ENCODE measurements around the gene TMED10. TPM values are rescaled to one million over a fixed set of nuclear protein-coding genes. Genes with fewer than 3 reads are reported as not detected.

Gene TMED10
- total RNA-seq, 1 donor from 2014 or later, result 303 TPM

DNA sequence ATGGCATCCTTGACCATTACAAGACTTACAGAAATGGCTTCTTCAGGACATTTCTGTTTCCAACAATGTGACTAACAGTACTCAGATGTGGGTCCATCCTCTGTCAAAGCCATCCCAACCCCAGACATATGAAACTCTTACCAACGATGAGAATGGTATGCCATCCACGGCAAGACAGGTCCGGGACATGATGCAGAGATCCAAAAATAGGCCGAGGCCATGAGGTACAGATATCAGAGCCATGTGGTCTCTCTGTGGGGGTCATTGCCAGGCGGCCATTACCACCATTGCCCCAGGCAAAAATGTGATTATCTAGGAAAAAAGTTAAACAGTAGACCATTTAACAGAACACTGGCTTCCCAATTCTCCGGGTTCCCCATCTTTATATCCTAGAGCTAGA lies 79.5 kb downstream of the TMED10 start:
- DNase-seq, result no peak

GRCh38 chr14:75095690-75096089 lies 80.7 kb downstream of the TMED10 start:
- Histone ChIP-seq H3K36me3 (peaks cover 99% of the 10 kb centered on the region), H3K4me1 (no peaks in the 10 kb centered on the region), H3K27ac (no peak overlapping the region), H3K27me3 (no peaks in the 10 kb centered on the region), H3K4me3 (no peak overlapping the region), H3K9me3 (no peaks in the 10 kb centered on the region)
- ATAC-seq (no peak), DNase-seq (no peak)
- no peak for TF ChIP-seq CTCF (IDR thresholded peaks at IDR 0.05)
- intact Hi-C loops (cut with DNase I), result no loop called here

More for the DNA sequence above, 79.5 kb downstream of the TMED10 start:
- no peak overlapping the region for H3K4me3 ChIP-seq
- no peak for ATAC-seq
- TF ChIP-seq CTCF (IDR thresholded peaks at IDR 0.05), result no peak
- H3K27ac ChIP-seq, result no peak overlapping the region
- intact Hi-C loops (cut with DNase I), result no loop called here
- no peaks in the 10 kb centered on the region for H3K4me1 ChIP-seq
- peaks cover 99% of the 10 kb centered on the region for H3K36me3 ChIP-seq
- no peaks in the 10 kb centered on the region for H3K27me3 ChIP-seq
- H3K9me3 ChIP-seq, result no peaks in the 10 kb centered on the region

DNA sequence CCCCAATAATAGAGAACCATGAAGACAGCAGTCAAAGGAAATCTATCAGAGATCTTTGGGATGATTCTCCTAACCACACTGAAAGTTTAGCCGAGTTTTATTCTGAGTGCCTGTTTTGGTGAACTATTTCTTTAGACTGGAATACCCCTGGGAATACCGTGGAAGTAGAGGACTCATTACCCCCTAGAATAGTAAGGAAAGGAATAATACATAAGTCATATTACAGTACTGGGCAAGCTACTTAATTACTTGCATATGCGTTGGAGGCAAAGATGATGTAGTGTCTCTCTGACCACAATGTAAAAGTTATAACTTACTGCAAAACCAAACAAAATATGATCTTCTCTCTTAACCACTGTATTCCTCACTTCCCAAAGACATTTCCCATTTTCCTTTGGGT lies 81.5 kb downstream of the TMED10 start:
- H3K36me3 ChIP-seq, result peaks cover 99% of the 10 kb centered on the region
- H3K27me3 ChIP-seq, result no peaks in the 10 kb centered on the region
- H3K9me3 ChIP-seq, result no peaks in the 10 kb centered on the region
- TF ChIP-seq CTCF (IDR thresholded peaks at IDR 0.05), result no peak
- intact Hi-C loops (cut with DNase I), result no loop called here
- H3K27ac ChIP-seq, result no peak overlapping the region
- ATAC-seq, result no peak
- no peak overlapping the region for H3K4me3 ChIP-seq
- DNase-seq, result no peak
- no peaks in the 10 kb centered on the region for H3K4me1 ChIP-seq

DNA sequence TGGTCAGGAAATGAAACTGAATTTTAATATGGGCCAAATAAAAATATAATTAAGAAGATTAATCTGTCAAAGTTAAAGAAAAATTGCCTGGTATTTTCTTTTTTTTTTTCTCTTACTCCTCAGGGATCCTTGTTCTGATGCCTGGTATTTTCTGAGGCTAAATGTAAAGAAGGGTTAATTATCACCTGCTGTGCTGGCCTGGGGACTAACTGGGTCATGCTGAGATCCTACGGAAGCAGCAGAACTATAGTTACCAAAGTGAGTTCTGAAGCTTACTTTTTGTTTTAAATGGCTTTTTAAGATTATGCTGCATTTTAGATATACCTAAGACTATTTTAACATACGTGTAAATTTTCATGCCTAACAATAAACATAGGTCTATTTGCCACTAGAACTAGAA lies 83.7 kb downstream of the TMED10 start:
- Histone ChIP-seq H3K4me1 (no peaks in the 10 kb centered on the region), H3K4me3 (no peak overlapping the region), H3K27me3 (no peaks in the 10 kb centered on the region), H3K9me3 (no peaks in the 10 kb centered on the region), H3K36me3 (peaks cover 86% of the 10 kb centered on the region), H3K27ac (no peak overlapping the region)
- DNase-seq (no peak), ATAC-seq (no peak)
- intact Hi-C loops (cut with DNase I), result no loop called here
- TF ChIP-seq CTCF (IDR thresholded peaks at IDR 0.05), result no peak

- no peak for TF ChIP-seq CTCF (IDR thresholded peaks at IDR 0.05)
- Histone ChIP-seq H3K27ac (no peak overlapping the region), H3K27me3 (no peaks in the 10 kb centered on the region), H3K36me3 (peaks cover 86% of the 10 kb centered on the region), H3K4me3 (no peak overlapping the region), H3K9me3 (no peaks in the 10 kb centered on the region), H3K4me1 (no peaks in the 10 kb centered on the region)
- DNase-seq, result no peak
- ATAC-seq, result no peak
- intact Hi-C loops (cut with DNase I), result no loop called here
These were observed 85.2 kb downstream of the TMED10 start for GRCh38 chr14:75091251-75091650.

DNA sequence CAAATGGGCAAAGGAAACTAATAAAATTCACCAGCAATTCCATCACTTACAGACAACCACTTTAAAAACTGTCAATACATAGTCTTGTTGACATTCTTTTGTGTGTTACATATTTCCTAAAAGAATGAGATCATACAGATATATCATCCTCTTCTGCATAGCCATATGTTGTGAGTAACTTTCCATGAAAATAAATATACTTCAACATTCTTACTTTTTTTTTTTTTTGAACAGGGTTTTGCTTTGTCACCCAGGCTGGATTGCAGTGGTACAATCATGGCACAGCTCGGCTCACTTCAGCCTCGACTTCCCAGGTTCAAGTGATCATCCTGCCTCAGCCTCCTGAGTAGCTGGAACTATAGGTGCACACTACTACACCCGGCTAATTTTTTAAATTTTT lies 86.1 kb downstream of the TMED10 start:
- Histone ChIP-seq H3K4me3 (no peak overlapping the region), H3K27ac (no peak overlapping the region), H3K9me3 (no peaks in the 10 kb centered on the region), H3K27me3 (no peaks in the 10 kb centered on the region), H3K4me1 (no peaks in the 10 kb centered on the region), H3K36me3 (peaks cover 86% of the 10 kb centered on the region)
- DNase-seq (no peak), ATAC-seq (no peak)
- no peak for TF ChIP-seq CTCF (IDR thresholded peaks at IDR 0.05)
- intact Hi-C loops (cut with DNase I), result no loop called here

Measured in upper lobe of right lung (tissue), 1 donor.